GM18907 (cell line): ENCODE data around the gene ABCB9.
"Not testable (repeated sequence)": the region's sequence is repeated elsewhere in the genome, so short reads cannot be mapped to it uniquely, and the experiment has no call there.

Source experiments
- ATAC-seq: cut with Tn5 transposase; IDR thresholded peaks from one replicate; pipeline ENCODE4 v1.9.1; 2021; ENCODE audit warnings: mild to moderate bottlenecking, moderate library complexity; ENCODE audit not compliant: unreplicated experiment

ABCB9 gene

GRCh38 chr12:122944605-122945592 is 21.4 kb downstream of the ABCB9 start:
- ATAC-seq: no peak

DNA sequence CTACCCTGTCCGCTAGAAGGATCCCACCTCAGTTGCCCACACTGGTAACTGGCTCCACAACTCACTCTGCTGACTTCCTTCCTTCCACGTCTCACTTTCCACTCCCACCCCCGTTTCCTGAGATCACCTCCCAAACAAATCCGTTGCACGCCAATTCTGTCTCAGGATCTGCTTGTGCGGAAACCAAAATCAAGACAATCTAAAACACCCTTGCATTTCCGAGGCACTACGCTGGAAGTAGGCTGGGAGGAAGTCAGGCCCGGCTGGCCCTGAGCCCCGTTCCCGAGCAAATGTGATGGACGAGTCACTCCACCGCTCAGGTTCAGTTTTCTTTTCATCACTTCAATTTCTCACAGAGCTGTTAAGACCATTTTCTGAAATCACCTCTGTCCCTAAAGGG is 23.1 kb downstream of the ABCB9 start:
- no peak for ATAC-seq

DNA sequence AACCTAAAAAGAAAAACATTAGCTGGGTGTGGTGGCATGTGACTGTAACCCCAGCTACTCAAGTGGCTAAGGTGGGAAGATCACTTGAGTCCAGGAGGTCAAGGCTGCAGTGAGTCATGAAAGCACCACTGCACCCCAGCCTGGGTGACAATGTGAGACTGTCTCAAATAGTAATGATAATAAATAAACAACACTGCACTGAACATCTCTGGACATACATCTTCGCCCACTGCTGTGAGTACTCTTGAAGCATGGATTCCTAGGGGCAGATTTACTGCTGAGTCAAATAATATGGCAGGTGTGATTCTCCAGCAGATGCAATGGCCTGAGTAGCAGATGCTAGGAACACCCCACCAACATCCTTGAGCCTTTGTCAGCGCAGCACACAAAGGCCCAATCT is 23.6 kb downstream of the ABCB9 start:
- ATAC-seq: no peak

DNA sequence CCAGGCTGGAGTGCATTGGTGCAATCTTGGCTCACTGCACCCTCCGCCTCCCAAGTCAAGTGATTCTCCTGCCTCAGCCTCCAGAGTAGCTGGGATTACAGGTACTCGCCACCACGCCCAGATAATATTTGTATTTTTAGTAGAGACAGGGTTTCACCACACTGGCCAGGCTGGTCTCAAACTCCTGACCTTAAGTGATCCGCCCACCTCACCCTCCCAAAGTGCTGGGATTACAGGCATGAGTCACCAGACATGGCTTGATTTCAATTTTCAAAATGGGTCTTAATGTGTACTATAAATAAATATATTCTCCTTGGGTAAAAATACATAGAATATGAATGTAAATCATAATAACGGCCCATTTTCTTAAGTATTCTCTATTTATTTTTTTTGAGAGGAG is 24.9 kb downstream of the ABCB9 start:
- not testable (repeated sequence) for ATAC-seq

GRCh38 chr12:122939125-122939524 is 27.1 kb downstream of the ABCB9 start:
- no peak for ATAC-seq

DNA sequence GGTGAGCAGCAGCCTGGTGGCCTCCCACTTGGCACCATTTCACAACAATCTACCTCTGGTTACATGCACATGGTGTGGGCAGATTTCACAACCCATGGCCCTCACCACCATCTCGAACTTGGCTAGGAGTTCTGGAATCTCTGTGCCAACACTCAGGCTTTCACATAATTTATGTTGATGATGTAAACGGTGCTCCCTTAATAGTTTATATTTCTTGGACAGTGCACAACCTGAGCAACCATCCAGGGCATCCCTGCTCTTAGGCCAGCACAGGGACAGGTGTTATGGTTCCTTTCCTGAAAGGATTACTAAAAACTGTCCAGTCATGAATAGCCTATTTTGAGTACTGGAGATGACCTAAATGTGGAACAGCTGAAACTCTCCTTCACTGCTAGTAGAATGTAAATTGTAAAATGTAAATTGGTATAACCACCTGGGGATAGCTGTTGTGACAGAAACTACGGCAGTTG is 28.6 kb downstream of the ABCB9 start:
- ATAC-seq: no peak

DNA sequence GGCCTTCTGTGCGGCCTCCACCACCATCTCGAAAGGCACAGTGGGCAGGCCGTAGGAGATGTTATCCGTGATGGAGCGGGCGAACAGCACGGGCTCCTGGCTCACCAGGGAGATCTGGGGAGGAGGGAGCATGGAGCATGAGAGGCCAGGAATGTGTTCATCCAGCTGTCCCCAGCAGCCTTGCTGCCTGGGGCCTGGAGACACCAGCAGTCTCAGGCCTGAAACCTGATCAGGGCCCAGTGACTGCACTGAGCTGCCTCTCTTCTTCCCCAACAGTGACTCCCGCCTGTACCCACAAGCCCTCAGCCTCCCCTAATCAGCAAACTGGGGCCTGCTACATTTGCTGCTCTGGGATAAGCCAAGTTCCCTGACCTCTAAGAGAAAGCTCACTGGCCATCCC is 30.9 kb downstream of the ABCB9 start:
- ATAC-seq: no peak

GRCh38 chr12:122934722-122935121 is 31.5 kb downstream of the ABCB9 start:
- ATAC-seq: no peak

DNA sequence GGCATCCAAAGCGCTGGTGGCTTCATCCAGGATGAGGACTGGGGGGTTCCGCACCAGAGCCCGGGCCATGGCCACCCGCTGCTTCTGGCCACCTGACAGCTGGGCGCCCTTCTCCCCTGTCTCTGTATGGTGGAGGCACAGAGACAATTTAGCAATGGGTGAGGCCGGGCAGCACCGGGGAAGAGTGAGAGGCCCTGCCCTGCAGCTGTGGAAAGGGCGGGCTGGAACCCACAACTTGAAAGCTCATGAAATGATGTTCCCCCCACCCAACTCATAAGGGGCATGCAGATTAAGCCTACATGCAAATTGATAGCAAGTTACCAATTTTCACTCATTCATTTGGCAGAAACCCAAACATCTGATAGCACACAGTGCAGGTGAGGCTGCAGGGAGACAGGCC is 34.1 kb downstream of the ABCB9 start:
- ATAC-seq: no peak

DNA sequence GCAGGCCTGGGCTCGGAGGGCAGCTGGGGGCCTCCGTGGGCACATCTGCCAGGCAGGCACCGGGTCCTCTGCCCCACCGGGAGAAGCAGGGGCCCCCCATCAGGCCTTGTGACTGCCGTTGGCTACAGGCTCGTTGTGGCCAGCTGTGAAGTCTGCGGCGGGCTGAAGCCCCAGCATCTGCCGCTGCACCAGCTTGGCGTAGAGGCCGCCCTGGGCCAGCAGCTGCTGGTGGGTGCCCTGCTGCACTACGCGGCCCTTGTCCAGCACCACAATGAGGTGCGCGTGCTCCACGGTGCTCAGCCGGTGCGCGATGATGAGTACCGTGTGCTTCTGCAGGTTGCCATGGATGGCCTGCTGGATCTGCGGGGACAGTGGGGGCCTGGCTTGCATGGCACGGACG is 36.5 kb downstream of the ABCB9 start:
- ATAC-seq: no peak

DNA sequence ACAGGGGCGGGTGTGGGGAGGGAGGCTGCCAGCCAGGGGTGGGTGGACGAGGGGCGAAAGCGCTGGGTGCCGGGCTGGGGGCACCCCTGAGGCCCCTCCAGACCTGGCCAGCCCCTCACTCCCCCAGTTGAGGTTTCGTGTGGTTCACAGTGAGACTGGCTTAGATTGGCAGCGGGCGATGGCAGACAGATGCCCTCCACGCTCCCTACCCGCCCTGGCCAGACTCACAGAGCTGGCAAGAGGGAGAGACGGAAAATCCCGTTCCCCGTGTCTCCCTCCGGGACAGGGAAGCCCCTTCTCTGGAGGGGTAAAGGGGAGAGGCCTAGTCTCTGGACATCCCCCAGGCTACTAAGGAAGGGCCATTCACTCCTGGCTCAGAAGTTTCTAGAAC is 37.1 kb downstream of the ABCB9 start:
- ATAC-seq: no peak

DNA sequence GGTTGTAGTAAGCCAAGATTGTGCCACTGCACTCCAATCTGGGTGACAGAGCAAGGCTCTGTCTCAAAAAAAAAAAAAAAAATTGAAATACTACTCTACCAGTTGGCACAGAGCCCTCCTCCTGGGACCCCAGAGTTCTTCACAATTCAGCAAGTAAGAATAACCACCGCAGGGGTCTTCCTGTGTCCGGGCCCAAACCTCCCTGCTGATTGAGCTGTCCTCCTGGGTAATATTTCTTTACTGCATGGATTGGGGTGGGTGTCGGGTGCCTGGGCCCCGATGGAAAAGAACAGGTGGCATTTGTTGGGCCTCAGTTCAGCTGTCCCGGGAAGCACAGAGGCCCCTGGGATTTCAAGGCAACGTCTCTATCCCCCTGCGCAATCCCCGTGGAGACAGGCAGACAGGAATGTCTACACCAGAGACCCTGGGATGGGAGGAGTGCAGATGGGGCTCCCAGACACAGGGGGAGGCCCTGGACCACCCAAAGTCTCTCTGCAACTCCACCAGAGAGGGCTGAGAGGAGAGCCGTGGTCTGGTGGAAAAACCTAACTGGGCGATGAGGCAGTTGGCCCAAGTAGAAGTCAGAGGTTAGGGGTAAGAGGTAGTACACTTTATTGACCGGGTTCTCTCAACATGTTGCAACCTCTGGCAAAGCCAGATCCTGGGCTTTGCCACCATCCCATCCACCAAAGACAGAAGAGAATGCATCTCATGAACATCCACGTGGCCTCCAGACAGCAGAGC is 37.7 kb downstream of the ABCB9 start:
- ATAC-seq: no peak

DNA sequence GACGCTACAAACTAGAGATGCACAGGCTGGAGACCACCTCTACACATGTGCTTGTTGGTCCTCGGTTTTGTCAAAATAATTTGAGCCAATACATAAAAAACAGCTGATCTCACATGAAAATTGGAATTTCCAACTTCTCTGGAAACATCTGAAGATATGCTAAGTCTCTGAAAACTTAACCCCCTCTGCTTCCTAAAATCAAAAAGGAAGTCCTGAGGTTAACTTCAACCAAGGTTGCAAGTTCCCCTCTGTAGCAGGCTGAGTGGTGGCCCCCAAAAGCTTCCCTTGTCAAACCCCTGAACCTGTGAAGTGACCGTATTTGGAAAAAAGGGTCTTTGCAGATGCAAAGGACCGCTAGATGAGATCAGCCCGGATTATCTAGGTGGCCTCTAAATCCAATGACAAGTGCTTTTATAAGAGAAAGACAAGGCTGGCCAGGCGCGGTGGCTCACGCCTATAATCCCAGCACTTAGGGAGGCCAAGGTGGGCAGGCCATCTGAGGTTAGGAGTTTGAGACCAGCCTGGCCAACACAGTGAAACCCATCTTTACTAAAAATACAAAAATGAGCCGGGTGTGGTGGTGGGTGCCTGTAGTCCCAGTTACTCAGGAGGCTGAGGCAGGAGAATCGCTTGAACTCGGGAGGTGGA is 38.4 kb downstream of the ABCB9 start:
- ATAC-seq: no peak

- ATAC-seq: no peak
Measured at GRCh38 chr12:122921917-122922316, 44.3 kb downstream of the ABCB9 start.

GRCh38 chr12:122920687-122921086 is 45.6 kb downstream of the ABCB9 start:
- no peak for ATAC-seq

DNA sequence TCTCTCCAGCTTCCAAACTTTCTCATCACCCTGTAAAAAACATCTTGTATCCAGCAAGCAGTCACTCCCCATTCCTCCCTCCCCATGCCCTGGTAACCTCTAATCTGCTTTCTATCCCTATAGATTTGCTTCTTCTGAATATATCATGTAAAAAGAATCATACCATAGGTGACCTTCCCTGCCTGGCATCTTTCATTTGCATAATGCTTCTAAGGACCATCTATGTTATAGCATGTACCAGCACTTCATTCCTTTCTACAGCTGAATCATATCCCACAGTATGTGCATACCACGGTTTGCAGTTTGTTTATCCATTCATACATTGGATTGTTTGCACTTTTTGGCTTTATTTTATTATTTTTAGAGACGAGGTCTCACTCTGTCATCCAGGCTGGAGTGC is 47.4 kb downstream of the ABCB9 start:
- ATAC-seq: no peak

DNA sequence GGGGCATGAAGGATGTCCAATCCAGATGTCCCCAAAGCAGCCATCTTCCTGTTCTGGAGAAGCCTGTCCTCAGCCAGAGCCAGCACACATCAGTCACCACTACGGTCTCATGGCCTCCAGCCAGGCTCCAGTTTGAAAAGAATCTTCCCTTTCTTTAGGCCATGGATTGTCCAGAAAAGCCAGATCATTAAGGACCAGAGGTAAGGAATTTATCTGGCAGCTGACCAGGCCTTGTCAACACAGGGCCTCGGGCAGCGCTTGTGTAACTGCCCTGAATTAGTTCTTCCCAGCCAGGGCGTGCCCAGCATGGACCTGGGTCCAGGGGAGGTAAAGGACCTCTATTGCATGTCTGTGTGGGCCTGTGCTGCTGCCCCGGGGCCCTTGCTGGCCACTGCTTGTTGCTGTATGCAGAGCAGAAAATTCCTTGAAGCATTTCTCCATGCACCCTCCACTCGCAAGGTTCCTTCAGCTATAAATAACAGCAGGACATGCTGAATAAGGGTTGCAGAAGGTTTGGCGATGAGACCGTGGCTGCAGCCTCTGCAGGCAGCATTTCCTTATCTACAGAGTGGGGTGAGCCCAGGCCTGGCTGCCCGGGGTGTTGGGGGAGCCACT is 48.6 kb downstream of the ABCB9 start:
- ATAC-seq: no peak

DNA sequence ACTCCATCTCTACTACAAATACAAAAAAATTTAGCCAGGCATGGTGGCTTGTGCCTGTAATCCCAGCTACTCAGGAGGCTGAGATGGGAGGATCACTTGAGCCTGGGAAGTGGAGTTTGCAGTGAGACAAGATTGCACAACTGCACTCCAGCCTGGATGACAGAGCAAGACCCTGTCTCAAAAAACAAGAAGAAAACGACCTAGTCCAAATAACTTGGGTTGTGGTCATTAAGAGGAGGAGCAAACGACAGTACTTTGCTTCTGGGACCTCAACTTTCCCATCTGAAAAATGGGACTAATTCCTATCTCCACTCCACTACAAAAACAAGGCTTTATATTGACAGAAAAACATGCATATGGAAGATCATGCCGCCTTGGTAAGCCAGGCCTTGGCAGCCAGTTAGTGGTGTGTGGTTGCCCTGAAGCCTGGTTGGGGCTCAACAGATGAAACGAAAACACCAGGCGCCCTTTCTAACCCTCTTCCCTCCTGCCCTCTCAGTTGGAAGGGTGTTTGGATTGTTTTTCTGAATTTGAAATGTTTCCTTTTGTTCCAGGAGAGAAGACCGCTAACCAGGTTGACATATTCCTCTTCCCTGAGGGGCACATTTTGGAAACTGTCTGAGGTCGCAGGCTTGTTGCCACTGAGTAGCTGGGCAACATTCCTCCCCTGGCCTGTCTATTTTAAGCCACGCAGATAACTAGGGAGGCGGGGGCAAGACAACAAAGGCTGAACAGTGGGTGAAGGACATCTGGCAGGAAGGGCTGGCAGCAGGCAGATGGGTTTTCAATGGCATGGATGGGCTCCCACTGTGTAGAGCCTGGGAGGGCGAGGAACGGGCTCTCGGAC is 56.6 kb downstream of the ABCB9 start:
- no peak for ATAC-seq

DNA sequence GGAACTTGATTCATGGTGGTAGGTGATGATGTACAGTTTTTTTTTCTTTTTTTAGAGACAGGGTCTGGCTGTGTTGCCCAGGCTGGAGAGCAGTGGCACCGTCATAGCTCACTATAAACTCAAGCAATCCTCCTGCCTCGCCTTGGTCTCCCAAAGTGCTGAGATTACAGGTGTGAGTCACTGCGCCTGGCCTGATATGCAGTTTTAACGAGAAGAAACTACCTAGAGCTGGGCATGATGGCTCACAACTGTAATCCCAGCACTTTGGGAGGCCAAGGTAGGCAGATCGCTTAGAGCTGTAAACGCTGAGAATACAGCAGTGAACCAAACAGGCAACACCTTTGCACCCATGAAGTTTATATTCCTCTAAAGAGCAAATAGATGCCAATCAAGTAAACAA is 57.3 kb downstream of the ABCB9 start:
- no peak for ATAC-seq

DNA sequence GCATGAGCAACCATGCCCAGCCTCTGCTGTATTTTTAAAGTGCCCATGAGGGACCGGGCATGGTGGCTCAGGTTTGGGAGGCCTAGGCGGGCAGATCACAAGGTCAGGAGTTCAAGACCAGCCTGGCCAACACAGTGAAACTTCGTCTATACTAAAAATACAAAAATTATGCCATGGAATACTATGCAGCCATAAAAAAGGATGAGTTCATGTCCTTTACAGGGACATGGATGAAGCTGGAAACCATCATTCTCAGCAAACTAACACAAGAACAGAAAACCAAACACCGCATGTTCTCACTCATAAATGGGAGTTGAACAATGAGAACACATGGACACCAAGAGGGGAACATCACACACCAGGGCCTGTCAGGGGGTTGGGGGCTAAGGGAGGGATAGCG is 61.0 kb downstream of the ABCB9 start:
- not testable (repeated sequence) for ATAC-seq
